ENCODE measurements around the gene TMEM145. TPM values are rescaled to one million over a fixed set of nuclear protein-coding genes. Genes with fewer than 3 reads are reported as not detected.
A peak's percentile ranks its signal among the peaks of the same experiment; 100 is the strongest.

TMEM145 gene
- total and polyA plus RNA-seq, 9 of the 15 experiments (the other 6 are each of a cell fraction or from before 2014, with no cell fraction given), result 0.80 to 5.5 (median 1.9) TPM; not detected in 3

DNA sequence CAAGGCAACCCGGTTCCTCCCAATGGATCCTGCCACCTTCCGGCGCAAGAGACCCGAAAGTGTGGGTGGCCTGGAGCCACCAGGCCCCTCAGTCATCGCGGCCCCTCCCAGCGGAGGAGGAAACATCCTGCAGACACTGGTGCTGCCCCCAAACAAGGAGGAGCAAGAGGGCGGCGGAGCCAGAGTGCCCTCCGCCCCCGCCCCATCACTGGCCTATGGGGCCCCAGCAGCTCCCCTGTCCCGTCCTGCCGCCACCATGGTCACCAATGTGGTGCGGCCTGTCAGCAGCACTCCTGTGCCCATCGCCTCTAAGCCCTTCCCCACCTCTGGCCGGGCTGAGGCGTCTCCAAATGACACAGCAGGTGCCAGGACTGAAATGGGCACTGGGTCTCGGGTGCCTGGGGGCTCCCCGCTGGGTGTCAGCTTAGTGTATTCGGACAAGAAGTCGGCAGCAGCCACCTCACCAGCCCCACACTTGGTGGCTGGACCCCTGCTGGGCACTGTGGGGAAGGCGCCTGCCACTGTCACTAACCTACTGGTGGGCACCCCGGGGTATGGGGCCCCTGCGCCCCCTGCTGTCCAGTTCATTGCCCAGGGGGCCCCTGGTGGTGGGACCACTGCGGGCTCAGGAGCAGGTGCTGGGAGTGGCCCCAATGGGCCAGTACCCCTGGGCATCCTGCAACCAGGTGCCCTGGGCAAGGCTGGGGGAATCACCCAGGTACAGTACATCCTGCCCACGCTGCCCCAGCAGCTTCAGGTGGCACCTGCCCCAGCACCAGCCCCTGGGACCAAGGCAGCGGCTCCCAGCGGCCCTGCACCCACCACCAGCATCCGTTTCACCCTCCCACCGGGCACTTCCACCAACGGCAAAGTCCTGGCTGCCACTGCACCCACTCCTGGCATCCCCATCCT, 22.3 kb upstream of the TMEM145 start (continued):
- TF ChIP-seq, protein P1, sequence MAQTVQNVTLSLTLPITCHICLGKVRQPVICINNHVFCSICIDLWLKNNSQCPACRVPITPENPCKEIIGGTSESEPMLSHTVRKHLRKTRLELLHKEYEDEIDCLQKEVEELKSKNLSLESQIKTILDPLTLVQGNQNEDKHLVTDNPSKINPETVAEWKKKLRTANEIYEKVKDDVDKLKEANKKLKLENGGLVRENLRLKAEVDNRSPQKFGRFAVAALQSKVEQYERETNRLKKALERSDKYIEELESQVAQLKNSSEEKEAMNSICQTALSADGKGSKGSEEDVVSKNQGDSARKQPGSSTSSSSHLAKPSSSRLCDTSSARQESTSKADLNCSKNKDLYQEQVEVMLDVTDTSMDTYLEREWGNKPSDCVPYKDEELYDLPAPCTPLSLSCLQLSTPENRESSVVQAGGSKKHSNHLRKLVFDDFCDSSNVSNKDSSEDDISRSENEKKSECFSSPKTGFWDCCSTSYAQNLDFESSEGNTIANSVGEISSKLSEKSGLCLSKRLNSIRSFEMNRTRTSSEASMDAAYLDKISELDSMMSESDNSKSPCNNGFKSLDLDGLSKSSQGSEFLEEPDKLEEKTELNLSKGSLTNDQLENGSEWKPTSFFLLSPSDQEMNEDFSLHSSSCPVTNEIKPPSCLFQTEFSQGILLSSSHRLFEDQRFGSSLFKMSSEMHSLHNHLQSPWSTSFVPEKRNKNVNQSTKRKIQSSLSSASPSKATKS (CRISPR knock-in tag; IDR thresholded peaks at IDR 0.05), result no peak
- TF ChIP-seq, protein P2, sequence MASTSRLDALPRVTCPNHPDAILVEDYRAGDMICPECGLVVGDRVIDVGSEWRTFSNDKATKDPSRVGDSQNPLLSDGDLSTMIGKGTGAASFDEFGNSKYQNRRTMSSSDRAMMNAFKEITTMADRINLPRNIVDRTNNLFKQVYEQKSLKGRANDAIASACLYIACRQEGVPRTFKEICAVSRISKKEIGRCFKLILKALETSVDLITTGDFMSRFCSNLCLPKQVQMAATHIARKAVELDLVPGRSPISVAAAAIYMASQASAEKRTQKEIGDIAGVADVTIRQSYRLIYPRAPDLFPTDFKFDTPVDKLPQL (IDR thresholded peaks at IDR 0.05; ENCODE audit: extremely low read depth, insufficient read length), result no peak

DNA sequence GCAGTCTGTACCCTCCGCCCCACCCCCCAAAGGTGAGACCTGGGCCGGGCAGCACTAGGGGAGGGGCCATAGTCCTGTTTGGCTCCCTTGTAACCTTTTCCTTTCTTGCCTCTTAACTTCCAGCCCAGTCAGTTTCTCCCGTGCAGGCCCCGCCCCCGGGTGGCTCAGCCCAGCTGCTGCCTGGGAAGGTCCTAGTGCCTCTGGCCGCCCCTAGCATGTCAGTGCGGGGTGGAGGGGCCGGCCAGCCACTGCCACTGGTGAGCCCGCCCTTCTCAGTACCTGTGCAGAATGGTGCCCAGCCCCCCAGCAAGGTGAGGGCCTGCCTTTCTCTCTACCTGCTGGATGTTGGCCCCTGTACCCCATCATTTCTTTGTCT, 21.7 kb upstream of the TMEM145 start:
- Histone ChIP-seq H2AFZ (ENCODE audit: low read depth, low read length) (no peak overlapping the region), H4K20me1 (replicated peaks; ENCODE audit: control insufficient read depth, insufficient read depth, low read length) (peaks cover 7% of the 10 kb centered on the region; the same call in 1 of the 2 replicates), H3K9me3 (replicated peaks; ENCODE audit: control insufficient read depth, insufficient read depth, low read depth, low read length) (no peaks in the 10 kb centered on the region), H3K27me3 (ENCODE audit: control insufficient read depth in 2 of 2, insufficient read depth in 2 of 2, low read length in 2 of 2) (no peaks in the 10 kb centered on the region), H3K4me2 (ENCODE audit: insufficient read depth, low read length) (no peak overlapping the region), H3K4me3 (no peak overlapping the region), H3K79me2 (ENCODE audit: control insufficient read depth, insufficient read depth, low read length) (peaks cover 5% of the 10 kb centered on the region; the same call in 1 of the 3 replicates), H3K36me3 (ENCODE audit: control insufficient read depth, insufficient read depth, low read length) (peaks cover 95% of the 10 kb centered on the region; the same call in 2 of the 3 replicates), H3K9ac (ENCODE audit: insufficient read depth in 1 of 2, low read depth in 2 of 2, low read length in 2 of 2) (no peak overlapping the region), H3K9me1 (ENCODE audit: control insufficient read depth, insufficient read depth, low read length) (no peaks in the 10 kb centered on the region), H3K27ac (ENCODE audit: extremely low read depth, low read depth, low read length) (no peak overlapping the region), H3K4me1 (replicated peaks in 1 of 2; ENCODE audit: control insufficient read depth in 2 of 2, insufficient read depth in 2 of 2, low read length in 2 of 2) (peaks cover 0 to 83% of the 10 kb centered on the region in 2 experiments; a peak in 3 of 5 replicates)
- intact Hi-C loops (cut with micrococcal nuclease), result no loop called here
- no peak for DNase-seq (ENCODE audit: extremely low read depth in 1 of 4, low spot score in 3 of 4)
- no TSS peak for BruUV-seq (replicated peaks)
- in situ Hi-C loops (cut with MboI), result no loop called here
- POLR2A ChIA-PET, result no interaction called here
- peak; percentile 4; the same call in 1 of the 3 replicates for ATAC-seq
- CTCF ChIA-PET (ENCODE audit: low intra/inter-chr PET ratio), result interaction anchor here (1.0 kb wide), 1 partner anchor 159 kb away, joined by 3 read pairs; the partner anchor contains the start of gene POU2F2
- no peak for FAIRE-seq
- WGBS (ENCODE audit: insufficient coverage, low coverage, missing lambda C conversion rate), result 85% methylated on average over 9 of the region's 9 CpGs
- TF ChIP-seq, protein P3, sequence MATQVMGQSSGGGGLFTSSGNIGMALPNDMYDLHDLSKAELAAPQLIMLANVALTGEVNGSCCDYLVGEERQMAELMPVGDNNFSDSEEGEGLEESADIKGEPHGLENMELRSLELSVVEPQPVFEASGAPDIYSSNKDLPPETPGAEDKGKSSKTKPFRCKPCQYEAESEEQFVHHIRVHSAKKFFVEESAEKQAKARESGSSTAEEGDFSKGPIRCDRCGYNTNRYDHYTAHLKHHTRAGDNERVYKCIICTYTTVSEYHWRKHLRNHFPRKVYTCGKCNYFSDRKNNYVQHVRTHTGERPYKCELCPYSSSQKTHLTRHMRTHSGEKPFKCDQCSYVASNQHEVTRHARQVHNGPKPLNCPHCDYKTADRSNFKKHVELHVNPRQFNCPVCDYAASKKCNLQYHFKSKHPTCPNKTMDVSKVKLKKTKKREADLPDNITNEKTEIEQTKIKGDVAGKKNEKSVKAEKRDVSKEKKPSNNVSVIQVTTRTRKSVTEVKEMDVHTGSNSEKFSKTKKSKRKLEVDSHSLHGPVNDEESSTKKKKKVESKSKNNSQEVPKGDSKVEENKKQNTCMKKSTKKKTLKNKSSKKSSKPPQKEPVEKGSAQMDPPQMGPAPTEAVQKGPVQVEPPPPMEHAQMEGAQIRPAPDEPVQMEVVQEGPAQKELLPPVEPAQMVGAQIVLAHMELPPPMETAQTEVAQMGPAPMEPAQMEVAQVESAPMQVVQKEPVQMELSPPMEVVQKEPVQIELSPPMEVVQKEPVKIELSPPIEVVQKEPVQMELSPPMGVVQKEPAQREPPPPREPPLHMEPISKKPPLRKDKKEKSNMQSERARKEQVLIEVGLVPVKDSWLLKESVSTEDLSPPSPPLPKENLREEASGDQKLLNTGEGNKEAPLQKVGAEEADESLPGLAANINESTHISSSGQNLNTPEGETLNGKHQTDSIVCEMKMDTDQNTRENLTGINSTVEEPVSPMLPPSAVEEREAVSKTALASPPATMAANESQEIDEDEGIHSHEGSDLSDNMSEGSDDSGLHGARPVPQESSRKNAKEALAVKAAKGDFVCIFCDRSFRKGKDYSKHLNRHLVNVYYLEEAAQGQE (IDR thresholded peaks at IDR 0.05; ENCODE audit: borderline replicate concordance), result no peak
- TF ChIP-seq, protein P3 (CRISPR knock-in tag; IDR thresholded peaks at IDR 0.05; ENCODE audit: low read depth), result no peak
- TF ChIP-seq MED1 (CRISPR knock-in tag; IDR thresholded peaks at IDR 0.05; ENCODE audit: borderline replicate concordance), result no peak
- TF ChIP-seq ZNF212 (CRISPR knock-in tag; IDR thresholded peaks at IDR 0.05), result no peak
- no peak for TF ChIP-seq ZNF316 (IDR thresholded peaks at IDR 0.05)
- TF ChIP-seq ETS2 (tag; IDR thresholded peaks at IDR 0.05; ENCODE audit: borderline replicate concordance, poor library complexity, severe bottlenecking), result no peak
- TF ChIP-seq POLR2A (conservative IDR thresholded peaks at IDR 0.05), result no peak

All from K562 (cell line).